Measurements from ENCODE around the gene AKAP17A. TPM values are rescaled to one million over a fixed set of nuclear protein-coding genes. Genes with fewer than 3 reads are reported as not detected.

The AKAP17A gene
- total RNA-seq, 1 donor from 2014 or later = 84.7 TPM

- no peak overlapping the region for H3K27ac Mint-ChIP-seq
These were observed 4.3 kb downstream of the AKAP17A start for GRCh38 chrX:1595711-1596060.

DNA sequence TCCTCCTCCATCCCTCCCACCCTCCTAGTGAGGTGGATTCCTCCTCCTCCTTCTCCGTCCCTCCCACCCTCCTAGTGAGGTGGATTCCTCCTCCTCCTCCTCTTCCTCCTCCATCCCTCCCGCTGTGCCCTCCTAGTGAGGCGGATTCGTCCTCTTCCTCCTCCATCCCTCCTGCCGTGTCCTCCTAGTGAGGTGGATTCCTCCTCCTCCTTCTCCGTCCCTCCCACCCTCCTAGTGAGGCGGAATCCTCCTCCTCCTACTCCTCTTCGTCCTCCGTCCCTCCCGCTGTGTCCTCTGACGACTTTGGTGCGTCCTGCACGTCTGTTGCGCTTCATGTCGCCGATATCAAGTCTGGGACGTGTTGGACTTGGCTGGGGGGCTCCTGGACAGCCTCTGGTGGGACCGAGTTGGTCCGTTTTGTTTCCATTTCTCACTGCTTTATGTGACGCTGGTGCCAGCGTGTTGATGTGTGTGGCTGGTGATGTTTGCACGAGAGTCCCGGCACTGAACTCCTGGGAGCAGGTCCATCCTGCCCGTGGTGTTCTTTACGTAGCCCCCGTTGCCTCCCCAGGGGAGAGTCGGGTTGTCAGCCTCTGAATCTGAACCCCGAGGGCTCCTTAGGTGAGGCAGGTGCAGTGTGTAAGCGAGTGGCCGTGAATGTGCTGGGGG lies 5.4 kb downstream of the AKAP17A start:
- ATAC-seq (ENCODE audit: low read depth) (no peak), DNase-seq (no peak)
- Mint-ChIP-seq H3K4me1 (peaks cover 27% of the 10 kb centered on the region), H3K36me3 (ENCODE audit: low read depth) (peaks cover 85% of the 10 kb centered on the region), H3K9me3 (no peaks in the 10 kb centered on the region), H3K4me3 (no peak overlapping the region), H3K27ac (no peak overlapping the region), H3K27me3 (no peaks in the 10 kb centered on the region)
- intact Hi-C loops (cut with micrococcal nuclease) = no loop called here
- CTCF ChIA-PET = no interaction called here
- POLR2A ChIA-PET = no interaction called here
- no peak for TF ChIP-seq CTCF (IDR thresholded peaks at IDR 0.05)

More at GRCh38 chrX:1595711-1596060, 4.3 kb downstream of the AKAP17A start:
- TF ChIP-seq CTCF (IDR thresholded peaks at IDR 0.05) = no peak
- Mint-ChIP-seq H3K36me3 (ENCODE audit: low read depth) (peaks cover 78% of the 10 kb centered on the region), H3K27me3 (no peaks in the 10 kb centered on the region), H3K4me1 (peaks cover 30% of the 10 kb centered on the region), H3K4me3 (no peak overlapping the region), H3K9me3 (no peaks in the 10 kb centered on the region)
- no peak for DNase-seq
- CTCF ChIA-PET = no interaction called here
- intact Hi-C loops (cut with micrococcal nuclease) = no loop called here
- POLR2A ChIA-PET = no interaction called here
- no peak for ATAC-seq (ENCODE audit: low read depth)

DNA sequence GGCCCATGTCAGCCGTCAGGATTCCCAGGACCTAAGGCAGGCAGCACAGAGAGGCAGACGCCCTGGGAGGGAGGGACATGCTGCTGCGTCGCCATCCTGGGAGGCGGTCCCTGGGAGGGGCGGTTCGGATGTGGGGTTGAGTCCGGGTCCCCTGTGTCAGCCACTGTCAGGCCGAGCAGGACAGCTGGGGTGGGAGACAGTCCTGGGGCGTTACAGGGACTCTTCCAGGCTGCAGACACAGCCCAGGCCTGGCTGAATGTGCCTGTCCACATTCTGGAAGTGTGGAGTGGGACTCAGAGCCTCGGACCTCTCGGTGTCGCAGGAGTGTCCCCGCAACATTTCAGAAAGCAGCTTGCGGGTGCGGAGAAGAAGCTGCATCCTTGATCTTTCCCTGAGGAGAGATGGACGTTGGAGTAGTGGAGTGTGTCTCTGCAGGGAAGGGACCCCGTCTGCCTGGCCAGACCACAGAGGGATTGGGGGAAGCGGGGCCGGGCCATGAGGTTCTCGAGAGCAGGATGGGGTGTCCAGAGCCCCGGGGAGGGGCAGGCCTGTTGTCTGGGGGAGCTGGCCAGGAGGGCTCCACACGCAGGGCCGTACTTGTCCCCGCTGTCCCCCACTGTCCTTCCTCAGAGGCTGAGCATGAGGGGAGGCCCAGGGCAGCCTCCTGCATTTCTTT lies 6.1 kb downstream of the AKAP17A start:
- DNase-seq (no peak), ATAC-seq (ENCODE audit: low read depth) (no peak)
- CTCF ChIA-PET = no interaction called here
- Mint-ChIP-seq H3K27ac (no peak overlapping the region), H3K4me3 (no peak overlapping the region), H3K4me1 (peaks cover 27% of the 10 kb centered on the region), H3K27me3 (no peaks in the 10 kb centered on the region), H3K9me3 (no peaks in the 10 kb centered on the region), H3K36me3 (ENCODE audit: low read depth) (peaks cover 86% of the 10 kb centered on the region)
- POLR2A ChIA-PET = no interaction called here
- intact Hi-C loops (cut with micrococcal nuclease) = no loop called here
- no peak for TF ChIP-seq CTCF (IDR thresholded peaks at IDR 0.05)

- no peak for DNase-seq
- POLR2A ChIA-PET = no interaction called here
- CTCF ChIA-PET = no interaction called here
- Mint-ChIP-seq H3K4me1 (peaks cover 19% of the 10 kb centered on the region), H3K27me3 (no peaks in the 10 kb centered on the region), H3K36me3 (ENCODE audit: low read depth) (peaks cover 85% of the 10 kb centered on the region), H3K4me3 (no peak overlapping the region), H3K9me3 (no peaks in the 10 kb centered on the region), H3K27ac (no peak overlapping the region)
- intact Hi-C loops (cut with micrococcal nuclease) = no loop called here
- no peak for ATAC-seq (ENCODE audit: low read depth)
- no peak for TF ChIP-seq CTCF (IDR thresholded peaks at IDR 0.05)
These were observed 6.8 kb downstream of the AKAP17A start for GRCh38 chrX:1598021-1598875.
